ENCODE measurements around the gene MCMBP. TPM values are rescaled to one million over a fixed set of nuclear protein-coding genes. Genes with fewer than 3 reads are reported as not detected.
"Not testable (repeated sequence)": the region's sequence is repeated elsewhere in the genome, so short reads cannot be mapped to it uniquely, and the experiment has no call there.

The MCMBP gene
- total and polyA plus RNA-seq, 10 donors: 14.2 to 67.6 (median 47.7) TPM

- no peak overlapping the region for H3K4me3 ChIP-seq
- no peaks in the 10 kb centered on the region for H3K27me3 ChIP-seq (replicated peaks in 1 of 7)
- no peak for DNase-seq
- peaks cover 0 to 100% (median 82%) of the 10 kb centered on the region in 6 donors for H3K36me3 ChIP-seq
- no peaks in the 10 kb centered on the region for H3K9me3 ChIP-seq
- intact Hi-C loops (cut with DNase I; ENCODE audit: low total_unique reads): no loop called here
- WGBS, 5 donors: 79 to 88% (median 81%) methylated on average over 3 of the region's 3 CpGs
- peaks cover 0 to 17% (median 4%) of the 10 kb centered on the region in 6 donors for H3K4me1 ChIP-seq
- TF ChIP-seq POLR2A (IDR thresholded peaks at IDR 0.05) (no peak), POLR2AphosphoS5 (IDR thresholded peaks at IDR 0.05) (no peak)
- TF ChIP-seq, protein P1, sequence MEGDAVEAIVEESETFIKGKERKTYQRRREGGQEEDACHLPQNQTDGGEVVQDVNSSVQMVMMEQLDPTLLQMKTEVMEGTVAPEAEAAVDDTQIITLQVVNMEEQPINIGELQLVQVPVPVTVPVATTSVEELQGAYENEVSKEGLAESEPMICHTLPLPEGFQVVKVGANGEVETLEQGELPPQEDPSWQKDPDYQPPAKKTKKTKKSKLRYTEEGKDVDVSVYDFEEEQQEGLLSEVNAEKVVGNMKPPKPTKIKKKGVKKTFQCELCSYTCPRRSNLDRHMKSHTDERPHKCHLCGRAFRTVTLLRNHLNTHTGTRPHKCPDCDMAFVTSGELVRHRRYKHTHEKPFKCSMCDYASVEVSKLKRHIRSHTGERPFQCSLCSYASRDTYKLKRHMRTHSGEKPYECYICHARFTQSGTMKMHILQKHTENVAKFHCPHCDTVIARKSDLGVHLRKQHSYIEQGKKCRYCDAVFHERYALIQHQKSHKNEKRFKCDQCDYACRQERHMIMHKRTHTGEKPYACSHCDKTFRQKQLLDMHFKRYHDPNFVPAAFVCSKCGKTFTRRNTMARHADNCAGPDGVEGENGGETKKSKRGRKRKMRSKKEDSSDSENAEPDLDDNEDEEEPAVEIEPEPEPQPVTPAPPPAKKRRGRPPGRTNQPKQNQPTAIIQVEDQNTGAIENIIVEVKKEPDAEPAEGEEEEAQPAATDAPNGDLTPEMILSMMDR (IDR thresholded peaks at IDR 0.05 in 8 of 11, conservative IDR thresholded peaks at IDR 0.05 in 3 of 11): no peak
- H3K27ac ChIP-seq: no peak overlapping the region
Measured at GRCh38 chr10:119917777-119918176, 45.1 kb upstream of the MCMBP start.

DNA sequence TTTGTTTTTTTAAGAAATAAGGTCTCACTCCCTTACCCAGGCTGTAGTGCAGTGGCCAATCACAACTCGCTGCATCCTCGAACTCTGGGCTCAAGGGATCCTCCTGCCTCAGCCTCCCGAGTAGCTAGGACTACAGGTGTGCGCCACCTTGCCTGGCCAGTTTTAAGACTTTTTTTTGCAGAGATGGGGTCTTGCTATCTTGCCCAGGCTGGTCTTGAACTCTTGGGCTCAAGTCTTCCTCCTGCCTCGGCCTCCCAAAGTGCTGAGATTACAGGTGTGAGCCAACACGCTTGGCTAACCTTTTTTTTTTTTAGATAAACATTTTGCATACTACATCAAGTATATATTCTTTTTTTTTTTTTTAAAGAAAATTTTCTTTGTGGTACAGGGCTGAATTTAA, 38.0 kb upstream of the MCMBP start:
- H3K4me1 ChIP-seq: no peaks in the 10 kb centered on the region
- TF ChIP-seq POLR2A (IDR thresholded peaks at IDR 0.05) (no peak), POLR2AphosphoS5 (IDR thresholded peaks at IDR 0.05) (no peak)
- TF ChIP-seq, protein P1 (IDR thresholded peaks at IDR 0.05 in 8 of 11, conservative IDR thresholded peaks at IDR 0.05 in 3 of 11): no peak
- H3K27me3 ChIP-seq (replicated peaks in 1 of 7): no peaks in the 10 kb centered on the region
- intact Hi-C loops (cut with DNase I; ENCODE audit: low total_unique reads): no loop called here
- H3K27ac ChIP-seq: no peak overlapping the region
- H3K9me3 ChIP-seq: no peaks in the 10 kb centered on the region
- H3K36me3 ChIP-seq: peaks cover 0 to 100% (median 82%) of the 10 kb centered on the region in 6 donors
- DNase-seq: no peak
- no peak overlapping the region for H3K4me3 ChIP-seq
- WGBS, 5 donors: 94 to 98% (median 97%) methylated on average over 6 of the region's 6 CpGs

- DNase-seq: no peak
Measured at GRCh38 chr10:119908166-119908565, 35.5 kb upstream of the MCMBP start.

DNA sequence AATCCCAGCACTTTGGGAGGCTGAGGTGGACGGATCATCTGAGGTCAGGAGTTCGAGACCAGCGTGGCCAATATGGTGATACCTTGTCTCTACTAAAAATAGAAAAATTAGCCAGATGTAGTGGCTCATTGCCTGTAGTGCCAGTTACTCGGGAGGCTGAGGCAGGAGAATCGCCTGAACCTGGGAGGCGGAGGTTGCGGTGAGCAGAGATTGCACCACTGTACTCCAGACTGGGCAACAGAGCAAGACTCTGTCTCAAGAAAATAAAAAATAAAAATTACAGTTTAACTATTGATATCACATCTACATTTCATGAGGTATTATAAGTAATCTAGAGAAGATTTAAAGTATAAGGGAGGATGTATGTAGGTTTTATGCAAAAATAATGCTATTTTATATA, 35.1 kb upstream of the MCMBP start:
- H3K27ac ChIP-seq; H3K4me3 ChIP-seq; DNase-seq; H3K27me3 ChIP-seq (replicated peaks in 1 of 7); H3K9me3 ChIP-seq; intact Hi-C loops (cut with DNase I; ENCODE audit: low total_unique reads); H3K4me1 ChIP-seq: not testable (repeated sequence)
- H3K36me3 ChIP-seq: peaks cover 6 to 100% (median 90%) of the 10 kb centered on the region in 6 donors
- whole genome bisulfite sequencing, 5 donors: 96 to 98% (median 97%) methylated on average over 7 of the region's 7 CpGs

More at GRCh38 chr10:119908166-119908565, 35.5 kb upstream of the MCMBP start:
- no peaks in the 10 kb centered on the region for H3K4me1 ChIP-seq
- intact Hi-C loops (cut with DNase I; ENCODE audit: low total_unique reads): no loop called here
- peaks cover 6 to 100% (median 90%) of the 10 kb centered on the region in 6 donors for H3K36me3 ChIP-seq
- no peak overlapping the region for H3K4me3 ChIP-seq
- TF ChIP-seq, protein P1 (IDR thresholded peaks at IDR 0.05 in 8 of 11, conservative IDR thresholded peaks at IDR 0.05 in 3 of 11): no peak
- TF ChIP-seq POLR2A (IDR thresholded peaks at IDR 0.05) (no peak), POLR2AphosphoS5 (IDR thresholded peaks at IDR 0.05) (no peak)
- no peaks in the 10 kb centered on the region for H3K27me3 ChIP-seq (replicated peaks in 1 of 7)
- no peak overlapping the region for H3K27ac ChIP-seq
- no peaks in the 10 kb centered on the region for H3K9me3 ChIP-seq

Data from spleen (tissue), 11 donors.